Endothelial cell of umbilical vein (primary cell): ENCODE data around the gene TSEN34. TPM values are rescaled to one million over a fixed set of nuclear protein-coding genes. Genes with fewer than 3 reads are reported as not detected.

Experiments used
- BruUV-seq: library from RNA; stranded (reverse); fragments of 400-500 nt; replicated peaks from 2 replicates; lab custom pipeline; 2021; lab: Mats Ljungman, UMichigan
- CTCF ChIA-PET: fragments of 300-600, 350-600 bp; sonication (Branson Sonifier 250); formaldehyde crosslinking; loops from one replicate; lab custom pipeline; 2021; ENCODE audit warnings: antibody characterized with exemption, inconsistent platforms; lab: Charles Lee
- POLR2A ChIA-PET: fragments of 300-600, 350-600 bp; sonication (Branson Sonifier 250); formaldehyde crosslinking; loops from one replicate; lab custom pipeline; 2021; ENCODE audit warnings: antibody characterized with exemption, inconsistent platforms; lab: Charles Lee
- DNase-seq: peaks from one replicate; pipeline ENCODE4 v3.0.0-alpha.2; 2011; ENCODE audit warnings: low read depth, low spot score
- FAIRE-seq: peaks from 2 replicates; lab custom pipeline; 2011; peaks lifted over from hg19 to GRCh38; lab: Jason Lieb, UNC
- H2AFZ ChIP-seq: 2 replicates; pipeline ENCODE4 v1.6.0; 2012; ENCODE audit warnings: low read depth, low read length, control low read depth, inconsistent platforms
- H3K27ac ChIP-seq: 2 replicates; pipeline ENCODE4 v1.5.1; 2011; ENCODE audit warnings: low read depth, mild to moderate bottlenecking, control low read depth, low read length, moderate library complexity; ENCODE audit not compliant: insufficient read depth
- H3K27me3 ChIP-seq, 2 experiments: 2 replicates each; pipeline versions ENCODE4 v1.6.0 to v1.6.1; 2011; ENCODE audit warnings: low read length in 2 of 2, mixed read lengths in 1 of 2; ENCODE audit not compliant: control insufficient read depth in 2 of 2, insufficient read depth in 2 of 2
- H3K36me3 ChIP-seq, 2 experiments: 2 replicates in 1 of 2; 3 replicates in 1 of 2; pipeline ENCODE4 v1.5.1; 2011; ENCODE audit warnings: low read length in 2 of 2, mild to moderate bottlenecking in 1 of 2, moderate library complexity in 1 of 2; ENCODE audit not compliant: control insufficient read depth in 2 of 2, insufficient read depth in 2 of 2; ENCODE audit errors: extremely low read depth in 1 of 2
- H3K4me1 ChIP-seq: 3 replicates; pipeline ENCODE4 v1.5.1; 2011; ENCODE audit warnings: mild to moderate bottlenecking, low read length; ENCODE audit not compliant: control insufficient read depth, insufficient read depth; ENCODE audit errors: extremely low read depth
- H3K4me2 ChIP-seq: 2 replicates; pipeline ENCODE4 v1.6.1; 2011; ENCODE audit warnings: low read length, control low read depth, mixed read lengths; ENCODE audit not compliant: insufficient read depth
- H3K4me3 ChIP-seq, 3 experiments: fragments of 200-600 bp in 1 of 3; sonication (generic), shearing (Covaris generic) in 1 of 3; replicated peaks in 1 of 3; 2 replicates each; pipeline ENCODE4 v1.5.1; 2011 to 2016; ENCODE audit warnings: control low read depth in 3 of 3, low read length in 3 of 3, mild to moderate bottlenecking in 2 of 3, inconsistent platforms in 1 of 3, low read depth in 1 of 3, moderate library complexity in 1 of 3; ENCODE audit not compliant: insufficient read depth in 1 of 3
- H3K79me2 ChIP-seq: 2 replicates; pipeline ENCODE4 v1.6.0; 2012; ENCODE audit warnings: low read length, inconsistent platforms; ENCODE audit not compliant: control insufficient read depth, insufficient read depth
- H3K9ac ChIP-seq: replicated peaks from 2 replicates; pipeline ENCODE3; 2011; ENCODE audit warnings: low read length, control low read depth; ENCODE audit not compliant: insufficient read depth; ENCODE audit errors: extremely low read depth
- H3K9me1 ChIP-seq: replicated peaks from 3 replicates; pipeline ENCODE4 v1.6.0; 2011; ENCODE audit warnings: mild to moderate bottlenecking, low read length; ENCODE audit not compliant: control insufficient read depth, insufficient read depth; ENCODE audit errors: extremely low read depth
- H3K9me3 ChIP-seq: replicated peaks from 2 replicates; pipeline ENCODE4 v1.5.1; 2012; ENCODE audit warnings: low read length, inconsistent platforms; ENCODE audit not compliant: control insufficient read depth, insufficient read depth
- H4K20me1 ChIP-seq: replicated peaks from 2 replicates; pipeline ENCODE3; 2011; ENCODE audit warnings: mild to moderate bottlenecking, low read length; ENCODE audit not compliant: control insufficient read depth, insufficient read depth; ENCODE audit errors: extremely low read depth
- EZH2 ChIP-seq: IDR thresholded peaks from 2 replicates; pipeline ENCODE4 v1.6.1; 2012; ENCODE audit warnings: borderline replicate concordance, low read depth, mild to moderate bottlenecking, moderate library complexity, low read length, inconsistent platforms; ENCODE audit not compliant: severe bottlenecking
- FOS ChIP-seq: IDR thresholded peaks from 2 replicates; pipeline ENCODE4 v1.6.1; 2011; ENCODE audit warnings: mild to moderate bottlenecking, low read length, moderate library complexity, borderline replicate concordance; ENCODE audit not compliant: insufficient read depth
- GATA2 ChIP-seq: IDR thresholded peaks from 2 replicates; pipeline ENCODE4 v1.7.0; 2011; ENCODE audit warnings: low read depth, mild to moderate bottlenecking, moderate library complexity, mixed read lengths, low read length; ENCODE audit not compliant: insufficient read length, insufficient read depth
- JUN ChIP-seq: IDR thresholded peaks from 2 replicates; pipeline ENCODE4 v1.6.1; 2011; ENCODE audit warnings: borderline replicate concordance, low read depth; ENCODE audit not compliant: insufficient read length, insufficient read depth
- MYC ChIP-seq: IDR thresholded peaks from one replicate; pipeline ENCODE4 v1.6.1; 2011; ENCODE audit warnings: mild to moderate bottlenecking, low read depth, low read length
- POLR2A ChIP-seq: IDR thresholded peaks from 2 replicates; pipeline ENCODE4 v1.6.1; 2012; ENCODE audit warnings: low read depth, mild to moderate bottlenecking, control low read depth, low read length
- POLR2AphosphoS5 ChIP-seq: IDR thresholded peaks from 2 replicates; pipeline ENCODE4 v1.6.1; 2012; ENCODE audit warnings: low read depth, mild to moderate bottlenecking, control low read depth, low read length, moderate library complexity; ENCODE audit not compliant: insufficient read depth
- dilution Hi-C: fragments of 300-500 bp; cut with MboI; formaldehyde crosslinking; loops from one replicate; pipeline ENCODE4 v1.15.0; 2019; ENCODE audit warnings: low sequenced_read_pairs; ENCODE audit not compliant: extremely low pct_ligation_motif_present
- intact Hi-C: fragments of 100-400 bp; cut with micrococcal nuclease; formaldehyde crosslinking; loops from one replicate; pipeline ENCODE4 v1.10.0; 2022
- polyA plus RNA-seq, 4 experiments: library from polyadenylated mRNA; depleted of rRNA in 3 of 4; stranded (reverse) in 3 of 4; unstranded in 1 of 4; fragments of >200 nt; gene quantifications; 2 replicates each; pipeline versions ENCODE4 v1.2.1 to v1.2.3, GENCODE V29; 2011 to 2012; ENCODE audit warnings: missing spikeins in 1 of 4
- total RNA-seq: library from RNA; stranded (reverse); gene quantifications from 2 replicates; pipeline ENCODE4 v1.2.3, GENCODE V29; 2021
- TF ChIP-seq, protein P1 (sequence below): IDR thresholded peaks from 2 replicates; pipeline ENCODE4 v1.6.1; 2011; ENCODE audit not compliant: insufficient read depth, insufficient read length
- TF ChIP-seq, protein P2 (sequence below), 2 donors: IDR thresholded peaks; 1 replicate in 1 of 2; 2 replicates in 1 of 2; pipeline ENCODE4 v1.5.1; 2011; ENCODE audit warnings: low read length in 2 of 2, mild to moderate bottlenecking in 2 of 2, moderate library complexity in 2 of 2, control low read depth in 1 of 2, inconsistent platforms in 1 of 2, low read depth in 1 of 2; ENCODE audit not compliant: insufficient read depth in 1 of 2; ENCODE audit errors: extremely low read depth in 1 of 2

TSEN34 gene
- total and polyA plus RNA-seq, 2 donors (not counting 3 experiments of a cell fraction or from before 2014, with no cell fraction given), result 40.7 to 81.9 TPM

DNA sequence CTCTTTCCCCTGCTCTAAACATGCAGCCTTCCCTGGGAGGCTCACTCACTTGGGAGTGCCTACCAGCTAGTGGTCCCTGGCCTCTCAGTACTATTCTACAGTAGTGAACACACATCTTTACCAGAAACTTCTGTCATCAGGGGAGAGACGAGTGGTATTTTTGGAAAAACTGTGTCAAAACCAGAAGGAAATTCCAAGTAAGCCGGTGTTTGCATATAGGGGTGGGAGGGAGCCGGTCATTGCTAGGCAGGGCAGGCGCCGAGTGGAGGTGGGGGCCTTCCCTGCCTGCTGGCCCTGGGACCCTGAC is 16.5 kb downstream of the TSEN34 start:
- Histone ChIP-seq H4K20me1 (no peaks in the 10 kb centered on the region), H3K4me3 (no peak overlapping the region), H2AFZ (no peak overlapping the region), H3K4me1 (peaks cover 46% of the 10 kb centered on the region), H3K27me3 (no peaks in the 10 kb centered on the region), H3K4me2 (no peak overlapping the region), H3K9ac (no peak overlapping the region), H3K27ac (no peak overlapping the region), H3K9me3 (no peaks in the 10 kb centered on the region), H3K9me1 (no peaks in the 10 kb centered on the region), H3K36me3 (peaks cover 33 to 46% of the 10 kb centered on the region in 2 experiments), H3K79me2 (peaks cover 62% of the 10 kb centered on the region)
- DNase-seq (no peak), FAIRE-seq (no peak)
- dilution Hi-C loops, result no loop called here
- TF ChIP-seq, protein P1, sequence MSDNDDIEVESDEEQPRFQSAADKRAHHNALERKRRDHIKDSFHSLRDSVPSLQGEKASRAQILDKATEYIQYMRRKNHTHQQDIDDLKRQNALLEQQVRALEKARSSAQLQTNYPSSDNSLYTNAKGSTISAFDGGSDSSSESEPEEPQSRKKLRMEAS, result no peak
- TF ChIP-seq POLR2A, result no peak
- TF ChIP-seq JUN, result no peak
- POLR2A ChIA-PET, result interaction anchor here (1.7 kb wide), 1 partner anchor 18 kb away, joined by 5 read pairs; the partner anchor contains the start of gene MBOAT7
- BruUV-seq, result no TSS peak
- CTCF ChIA-PET, result interaction anchor here (1.3 to 1.7 kb wide), 2 partner anchors 17 to 25 kb away, joined by 3 to 4 read pairs; partner anchors contain the start of gene TSEN34
- intact Hi-C loops, result no loop called here

DNA sequence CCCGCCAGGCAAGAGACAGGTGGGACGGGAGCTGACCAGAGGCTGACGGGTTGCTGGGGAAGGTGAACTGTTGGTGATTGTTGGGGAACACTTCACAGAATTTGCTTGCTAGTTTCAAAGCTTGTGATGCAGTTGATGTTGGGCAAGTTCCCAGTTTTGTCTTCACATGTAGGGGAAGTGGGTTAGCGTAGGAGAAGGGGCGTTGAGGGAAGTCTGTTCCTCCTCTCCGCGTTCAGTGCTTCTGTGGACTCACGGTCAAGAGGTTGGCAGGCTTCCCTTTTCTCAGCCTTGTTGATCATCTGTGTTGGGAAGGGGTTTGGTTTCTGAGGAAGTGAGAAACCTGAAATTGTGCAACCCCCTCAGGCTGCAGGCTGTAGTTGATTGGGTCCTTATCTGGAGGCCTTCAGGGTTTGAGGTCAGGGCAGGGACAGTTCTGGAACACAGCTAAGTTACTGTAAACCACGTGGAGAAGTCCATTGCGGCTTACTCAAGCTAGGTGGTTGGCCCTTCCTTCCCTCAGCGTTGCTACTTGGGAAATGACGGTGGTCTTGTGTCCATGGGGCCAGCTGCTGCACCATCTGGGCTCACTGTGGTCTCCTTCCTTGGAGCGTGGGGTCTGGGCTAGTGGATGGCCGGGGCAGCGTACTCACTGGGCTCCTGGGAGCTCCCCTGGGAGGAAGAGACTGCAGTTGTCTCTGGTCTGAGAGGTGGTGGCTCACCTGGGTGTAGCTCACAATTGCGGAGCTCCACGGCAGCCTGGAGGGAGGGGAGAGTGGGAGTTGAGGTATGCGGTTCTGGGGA is 17.1 kb downstream of the TSEN34 start:
- Histone ChIP-seq H3K27me3 (no peaks in the 10 kb centered on the region), H3K4me3 (no peak overlapping the region), H4K20me1 (no peaks in the 10 kb centered on the region), H3K4me2 (no peak overlapping the region), H3K27ac (peak overlapping the region; percentile 4), H3K4me1 (peaks cover 41% of the 10 kb centered on the region), H3K9ac (no peak overlapping the region), H3K9me1 (no peaks in the 10 kb centered on the region), H2AFZ (no peak overlapping the region), H3K9me3 (no peaks in the 10 kb centered on the region), H3K79me2 (peaks cover 56% of the 10 kb centered on the region), H3K36me3 (peaks cover 28 to 40% of the 10 kb centered on the region in 2 experiments)
- ChIA-PET POLR2A (interaction anchor here (1.1 to 1.7 kb wide), 2 partner anchors 19 to 71 kb away, joined by 5 read pairs; partner anchors contain the start of genes CNOT3 and MBOAT7), CTCF (interaction anchor here (0.8 to 1.7 kb wide), 3 partner anchors 17 to 24 kb away, joined by 3 to 4 read pairs (median 3); partner anchors contain the start of genes MBOAT7 and TSEN34)
- intact Hi-C loops, result no loop called here
- dilution Hi-C loops, result no loop called here
- TF ChIP-seq, protein P1, result no peak
- TF ChIP-seq POLR2AphosphoS5 (peak; percentile 15), JUN (no peak), MYC (no peak), GATA2 (no peak), EZH2 (no peak), POLR2A (peak; percentile 7), FOS (no peak)
- TF ChIP-seq, protein P2, sequence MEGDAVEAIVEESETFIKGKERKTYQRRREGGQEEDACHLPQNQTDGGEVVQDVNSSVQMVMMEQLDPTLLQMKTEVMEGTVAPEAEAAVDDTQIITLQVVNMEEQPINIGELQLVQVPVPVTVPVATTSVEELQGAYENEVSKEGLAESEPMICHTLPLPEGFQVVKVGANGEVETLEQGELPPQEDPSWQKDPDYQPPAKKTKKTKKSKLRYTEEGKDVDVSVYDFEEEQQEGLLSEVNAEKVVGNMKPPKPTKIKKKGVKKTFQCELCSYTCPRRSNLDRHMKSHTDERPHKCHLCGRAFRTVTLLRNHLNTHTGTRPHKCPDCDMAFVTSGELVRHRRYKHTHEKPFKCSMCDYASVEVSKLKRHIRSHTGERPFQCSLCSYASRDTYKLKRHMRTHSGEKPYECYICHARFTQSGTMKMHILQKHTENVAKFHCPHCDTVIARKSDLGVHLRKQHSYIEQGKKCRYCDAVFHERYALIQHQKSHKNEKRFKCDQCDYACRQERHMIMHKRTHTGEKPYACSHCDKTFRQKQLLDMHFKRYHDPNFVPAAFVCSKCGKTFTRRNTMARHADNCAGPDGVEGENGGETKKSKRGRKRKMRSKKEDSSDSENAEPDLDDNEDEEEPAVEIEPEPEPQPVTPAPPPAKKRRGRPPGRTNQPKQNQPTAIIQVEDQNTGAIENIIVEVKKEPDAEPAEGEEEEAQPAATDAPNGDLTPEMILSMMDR (IDR thresholded peaks at IDR 0.05; ENCODE audit: extremely low read depth in 1 of 2, insufficient read depth in 1 of 2, low read depth in 1 of 2, low read length in 2 of 2), result no peak
- BruUV-seq, result no TSS peak
- FAIRE-seq, result no peak
- DNase-seq, result peak; percentile 48
